GM18519 (cell line): ENCODE results near the gene USP43.

Experiments used
- ATAC-seq: cut with Tn5 transposase; IDR thresholded peaks from one replicate; pipeline ENCODE4 v1.9.1; 2021; ENCODE audit warnings: mild to moderate bottlenecking, moderate library complexity; ENCODE audit not compliant: unreplicated experiment, low FRiP score

USP43 gene

DNA sequence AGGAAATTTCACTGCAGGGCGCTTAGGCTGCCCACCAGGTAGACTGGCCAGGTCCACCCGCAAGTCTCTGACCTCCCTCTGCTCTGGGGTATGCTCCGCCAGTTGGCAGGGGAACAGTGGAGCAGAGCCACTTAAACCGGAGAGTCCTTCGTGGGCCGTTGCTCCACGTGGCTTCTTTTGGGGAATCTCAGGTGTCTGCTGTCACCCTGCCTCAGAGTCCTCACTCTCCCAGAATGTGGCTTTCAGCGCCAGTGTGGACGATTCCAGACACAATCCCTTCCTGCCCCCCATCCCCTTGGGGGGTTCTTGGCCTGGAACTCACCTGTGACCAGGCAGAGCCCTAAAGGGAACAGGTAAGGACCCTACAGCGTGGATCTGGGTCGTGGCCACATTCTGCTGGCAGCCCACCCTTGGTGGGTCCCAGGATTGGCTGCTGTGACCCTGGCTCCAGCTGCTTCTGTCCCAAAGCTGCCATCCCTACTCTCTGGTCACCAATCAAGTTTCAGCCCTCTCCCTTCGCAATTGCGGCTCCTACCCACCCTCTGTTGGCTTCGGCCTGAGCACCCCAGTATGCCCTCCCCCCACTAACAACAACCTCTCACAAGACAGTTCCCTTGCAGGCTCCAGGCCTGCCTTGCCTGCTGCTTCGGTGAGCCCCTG, 123.8 kb downstream of the USP43 start:
- ATAC-seq, result no peak

GRCh38 chr17:9771465-9771864, 126.1 kb downstream of the USP43 start:
- no peak for ATAC-seq

- ATAC-seq, result no peak
Observed at GRCh38 chr17:9772658-9773057, 127.3 kb downstream of the USP43 start.

GRCh38 chr17:9776911-9777310, 131.6 kb downstream of the USP43 start:
- ATAC-seq, result no peak
